H7 (cell line): ENCODE measurements around the gene RPS5. TPM values are rescaled to one million over a fixed set of nuclear protein-coding genes. Genes with fewer than 3 reads are reported as not detected.

Source experiments
- DNase-seq: peaks from one replicate; pipeline ENCODE4 v3.0.0; 2012
- H3K27me3 ChIP-seq: 2 replicates; pipeline ENCODE4 v1.6.0; 2011; ENCODE audit warnings: mild to moderate bottlenecking, low read length; ENCODE audit not compliant: control insufficient read depth, insufficient read depth
- H3K36me3 ChIP-seq: replicated peaks from 2 replicates; pipeline ENCODE4 v1.5.1; 2011; ENCODE audit warnings: low read length; ENCODE audit not compliant: control insufficient read depth, insufficient read depth
- H3K4me3 ChIP-seq: 2 replicates; pipeline ENCODE4 v1.5.1; 2011; ENCODE audit warnings: low read depth, mild to moderate bottlenecking, control low read depth, low read length, moderate library complexity; ENCODE audit not compliant: insufficient read depth
- total RNA-seq: library from RNA; depleted of rRNA; stranded (reverse); fragments of >200 nt; shearing (Covaris generic); gene quantifications from 2 replicates; pipeline ENCODE4 v1.2.3, GENCODE V29; 2014

The RPS5 gene
- total RNA-seq, 1 experiment from 2014 or later: 2,937 TPM

- H3K36me3 ChIP-seq: peaks cover 23% of the 10 kb centered on the region
- DNase-seq: no peak
Observed at GRCh38 chr19:58388175-58388526, 1.1 kb downstream of the RPS5 start.

GRCh38 chr19:58392945-58393724 is 6.1 kb downstream of the RPS5 start:
- Histone ChIP-seq H3K27me3 (peaks cover 15% of the 10 kb centered on the region), H3K4me3 (no peak overlapping the region), H3K36me3 (peaks cover 30% of the 10 kb centered on the region)
- DNase-seq: no peak

More at GRCh38 chr19:58388175-58388526, 1.1 kb downstream of the RPS5 start:
- Histone ChIP-seq H3K4me3 (peak overlapping the region; percentile 85), H3K27me3 (no peaks in the 10 kb centered on the region)

- H3K27me3 ChIP-seq: peaks cover 16% of the 10 kb centered on the region
- H3K4me3 ChIP-seq: no peak overlapping the region
- DNase-seq: no peak
- peaks cover 26% of the 10 kb centered on the region for H3K36me3 ChIP-seq
Observed at GRCh38 chr19:58393725-58394033, 6.6 kb downstream of the RPS5 start.

- no peak overlapping the region for H3K4me3 ChIP-seq
- peaks cover 16% of the 10 kb centered on the region for H3K27me3 ChIP-seq
- DNase-seq: no peak
- peaks cover 25% of the 10 kb centered on the region for H3K36me3 ChIP-seq
Observed at GRCh38 chr19:58394821-58395219, 7.8 kb downstream of the RPS5 start.

- peaks cover 19% of the 10 kb centered on the region for H3K27me3 ChIP-seq
- H3K4me3 ChIP-seq: peak within 1 kb of the TSS; percentile 40
- peak; percentile 91 for DNase-seq
- H3K36me3 ChIP-seq: peaks cover 24% of the 10 kb centered on the region
Observed at GRCh38 chr19:58395220-58395978, 8.3 kb downstream of the RPS5 start, which contains the start of gene RNF225. RNF225 (plus strand) TSS chr19:58395656; CDS start chr19:58396090, 434 bp downstream.

DNA sequence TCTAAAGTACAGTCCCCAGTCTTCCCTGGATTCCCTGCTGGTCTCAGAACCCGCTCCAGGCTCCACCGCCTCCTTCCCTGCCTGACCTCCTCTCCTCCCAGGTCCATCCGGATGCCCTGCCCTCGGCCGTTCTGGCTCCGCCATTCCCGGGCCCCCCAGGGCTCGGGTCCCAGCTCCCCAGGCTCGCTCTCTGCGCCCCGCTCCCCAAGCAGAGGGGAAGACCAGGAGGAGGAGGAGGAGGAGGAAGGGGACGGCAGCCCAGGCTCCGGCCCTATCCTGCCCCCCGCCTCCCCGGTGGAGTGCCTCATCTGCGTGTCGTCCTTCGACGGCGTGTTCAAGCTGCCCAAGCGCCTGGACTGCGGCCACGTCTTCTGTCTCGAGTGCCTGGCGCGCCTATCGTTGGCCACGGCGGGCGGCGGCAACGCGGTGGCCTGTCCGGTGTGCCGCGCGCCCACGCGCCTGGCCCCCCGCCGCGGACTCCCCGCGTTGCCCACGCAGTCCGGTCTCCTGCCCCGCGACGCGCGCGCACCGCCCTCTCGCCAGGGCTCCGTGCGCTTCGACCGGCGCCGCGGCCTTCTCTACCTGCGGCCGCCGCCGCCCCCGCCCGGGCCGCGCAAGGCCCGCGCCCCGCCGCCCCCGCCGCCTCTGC is 9.0 kb downstream of the RPS5 start:
- DNase-seq: peak; percentile 81
- Histone ChIP-seq H3K36me3 (peaks cover 19% of the 10 kb centered on the region), H3K27me3 (peaks cover 23% of the 10 kb centered on the region), H3K4me3 (peak overlapping the region; percentile 40)

DNA sequence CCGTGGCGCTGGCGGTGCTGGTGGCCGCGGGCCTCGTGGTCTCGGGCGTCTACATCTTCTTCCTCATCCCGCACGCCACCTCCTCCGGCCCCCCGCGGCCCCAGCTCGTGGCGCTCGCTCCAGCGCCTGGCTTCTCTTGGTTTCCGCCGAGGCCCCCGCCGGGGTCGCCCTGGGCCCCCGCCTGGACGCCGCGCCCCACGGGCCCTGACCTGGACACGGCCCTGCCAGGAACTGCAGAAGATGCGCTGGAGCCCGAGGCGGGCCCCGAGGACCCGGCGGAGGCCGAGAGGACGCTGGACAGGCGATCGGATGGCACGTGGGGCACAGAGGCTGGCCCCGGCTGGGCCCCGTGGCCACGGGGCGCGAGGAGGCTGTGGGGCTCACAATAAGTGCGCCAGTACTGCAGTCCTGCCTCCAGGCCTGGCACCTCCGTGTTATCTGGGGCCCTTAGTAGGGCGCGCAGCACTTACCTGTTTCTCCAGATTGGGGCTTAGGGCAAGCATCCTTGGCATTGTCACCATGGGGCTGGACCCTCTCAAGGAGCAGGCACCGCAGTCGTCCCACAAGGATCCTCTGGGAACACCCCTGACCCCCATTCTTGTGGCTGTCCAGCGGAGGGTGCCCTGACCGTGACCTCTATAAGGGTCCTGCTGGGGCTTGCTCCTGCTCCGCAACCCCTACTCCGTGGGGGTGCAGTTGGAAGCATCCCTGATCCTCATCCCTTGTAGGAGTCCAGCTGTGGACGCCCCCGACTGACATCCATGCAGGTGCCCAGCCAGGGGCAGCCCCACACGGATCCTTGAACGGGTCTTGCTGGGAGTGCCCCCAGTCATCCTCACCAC is 9.8 kb downstream of the RPS5 start:
- Histone ChIP-seq H3K4me3 (no peak overlapping the region; the same call in 1 of the 2 replicates), H3K27me3 (peaks cover 23% of the 10 kb centered on the region), H3K36me3 (peaks cover 18% of the 10 kb centered on the region)
- DNase-seq: peak; percentile 77

GRCh38 chr19:58397533-58398037 is 10.5 kb downstream of the RPS5 start:
- Histone ChIP-seq H3K4me3 (no peak overlapping the region), H3K27me3 (peaks cover 23% of the 10 kb centered on the region), H3K36me3 (peaks cover 15% of the 10 kb centered on the region)
- no peak for DNase-seq

- Histone ChIP-seq H3K36me3 (peaks cover 10% of the 10 kb centered on the region), H3K27me3 (peaks cover 23% of the 10 kb centered on the region), H3K4me3 (no peak overlapping the region)
- DNase-seq: no peak
Observed at GRCh38 chr19:58398087-58398486, 11.0 kb downstream of the RPS5 start.

DNA sequence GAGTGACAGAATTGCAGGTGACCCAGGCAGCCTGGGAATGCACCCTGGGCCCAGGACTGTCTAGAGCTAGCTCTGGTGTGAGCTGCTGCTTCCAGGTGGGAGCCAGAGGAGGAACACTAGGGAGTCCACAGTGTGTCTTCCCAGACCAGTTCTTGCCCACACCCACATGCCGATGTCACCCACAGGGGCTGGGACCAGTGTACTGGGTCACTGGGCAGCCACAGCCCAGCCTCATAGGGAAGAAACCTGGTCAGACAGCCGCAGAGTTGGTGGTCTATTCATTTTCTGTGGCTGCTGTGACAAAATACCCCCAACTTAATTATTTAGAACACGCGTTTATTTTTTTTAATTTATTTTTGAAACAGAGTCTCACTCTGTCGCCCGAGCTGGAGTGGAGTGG is 11.5 kb downstream of the RPS5 start:
- DNase-seq: no peak
- peaks cover 6% of the 10 kb centered on the region for H3K36me3 ChIP-seq
- H3K4me3 ChIP-seq: no peak overlapping the region
- peaks cover 23% of the 10 kb centered on the region for H3K27me3 ChIP-seq

DNA sequence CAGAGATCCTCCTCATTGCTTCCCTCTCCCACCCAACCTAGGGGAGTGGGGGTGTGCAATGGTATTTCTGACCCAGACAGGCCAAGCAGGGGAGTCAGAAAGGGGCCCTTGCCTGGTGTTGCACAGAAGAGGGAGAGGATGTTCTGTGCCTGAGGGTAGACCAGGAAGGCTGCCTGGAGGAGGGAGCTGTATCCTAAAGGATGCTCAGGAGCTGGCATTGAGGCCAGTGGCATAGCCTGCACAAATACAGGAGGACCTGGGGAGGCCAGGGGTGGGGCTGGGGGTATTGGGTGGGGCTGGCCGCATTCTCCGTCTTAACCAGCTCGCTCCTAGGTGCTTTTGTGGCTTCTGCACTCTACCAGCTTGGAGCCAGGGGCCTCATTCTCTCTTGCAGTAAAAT is 12.8 kb downstream of the RPS5 start:
- Histone ChIP-seq H3K36me3 (peaks cover 2% of the 10 kb centered on the region), H3K4me3 (no peak overlapping the region), H3K27me3 (peaks cover 23% of the 10 kb centered on the region)
- DNase-seq: no peak

GRCh38 chr19:58400316-58400915 is 13.3 kb downstream of the RPS5 start:
- no peaks in the 10 kb centered on the region for H3K36me3 ChIP-seq
- peak; percentile 54 for DNase-seq
- peak overlapping the region; percentile 69 for H3K4me3 ChIP-seq
- H3K27me3 ChIP-seq: peaks cover 23% of the 10 kb centered on the region

- Histone ChIP-seq H3K4me3 (peak overlapping the region; percentile 80), H3K36me3 (no peaks in the 10 kb centered on the region)
- DNase-seq: peak; percentile 100
Observed at GRCh38 chr19:58400916-58401839, 14.1 kb downstream of the RPS5 start.

More at GRCh38 chr19:58400916-58401839, 14.1 kb downstream of the RPS5 start:
- H3K27me3 ChIP-seq: peaks cover 21% of the 10 kb centered on the region
